ENCODE results near the gene CYTL1. TPM values are rescaled to one million over a fixed set of nuclear protein-coding genes. Genes with fewer than 3 reads are reported as not detected.
A peak's percentile ranks its signal among the peaks of the same experiment; 100 is the strongest.

The CYTL1 gene
- total RNA-seq, 2 donors from 2014 or later = 2.2 to 3.7 TPM

DNA sequence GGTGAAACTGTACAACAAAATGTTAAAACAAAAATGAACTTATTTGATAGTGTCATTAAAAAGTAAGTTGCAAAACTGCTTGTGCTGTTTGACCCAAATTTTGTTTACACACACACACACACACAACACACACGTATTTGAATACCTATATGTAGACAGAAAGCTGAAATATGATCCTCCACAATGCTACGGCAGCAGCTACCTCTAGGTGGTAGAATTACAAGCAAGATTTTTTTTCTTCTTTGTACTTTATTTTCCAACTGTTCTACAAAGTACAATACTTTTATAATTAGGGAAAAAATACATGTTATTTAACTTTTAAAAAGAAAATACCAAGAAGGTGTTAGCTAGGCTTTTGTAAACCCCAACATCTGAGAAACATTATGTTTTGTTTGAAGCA, 1.2 kb downstream of the CYTL1 start:
- no peak overlapping the region for H3K9ac ChIP-seq (ENCODE audit: extremely low read depth, low read length, poor library complexity, severe bottlenecking)
- TF ChIP-seq, protein P1, sequence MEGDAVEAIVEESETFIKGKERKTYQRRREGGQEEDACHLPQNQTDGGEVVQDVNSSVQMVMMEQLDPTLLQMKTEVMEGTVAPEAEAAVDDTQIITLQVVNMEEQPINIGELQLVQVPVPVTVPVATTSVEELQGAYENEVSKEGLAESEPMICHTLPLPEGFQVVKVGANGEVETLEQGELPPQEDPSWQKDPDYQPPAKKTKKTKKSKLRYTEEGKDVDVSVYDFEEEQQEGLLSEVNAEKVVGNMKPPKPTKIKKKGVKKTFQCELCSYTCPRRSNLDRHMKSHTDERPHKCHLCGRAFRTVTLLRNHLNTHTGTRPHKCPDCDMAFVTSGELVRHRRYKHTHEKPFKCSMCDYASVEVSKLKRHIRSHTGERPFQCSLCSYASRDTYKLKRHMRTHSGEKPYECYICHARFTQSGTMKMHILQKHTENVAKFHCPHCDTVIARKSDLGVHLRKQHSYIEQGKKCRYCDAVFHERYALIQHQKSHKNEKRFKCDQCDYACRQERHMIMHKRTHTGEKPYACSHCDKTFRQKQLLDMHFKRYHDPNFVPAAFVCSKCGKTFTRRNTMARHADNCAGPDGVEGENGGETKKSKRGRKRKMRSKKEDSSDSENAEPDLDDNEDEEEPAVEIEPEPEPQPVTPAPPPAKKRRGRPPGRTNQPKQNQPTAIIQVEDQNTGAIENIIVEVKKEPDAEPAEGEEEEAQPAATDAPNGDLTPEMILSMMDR (conservative IDR thresholded peaks at IDR 0.05) = peak; percentile 42
- no peak overlapping the region for H3K4me3 ChIP-seq (ENCODE audit: low read length)
- WGBS, 2 experiments (ENCODE audit: insufficient coverage in 1 of 2, insufficient read length in 1 of 2) = 20 to 61% methylated on average over 1 to 2 of the region's 2 CpGs
- Mint-ChIP-seq H3K27me3 (ENCODE audit: insufficient read depth) (peaks cover 7% of the 10 kb centered on the region), H3K9me3 (no peaks in the 10 kb centered on the region), H3K36me3 (ENCODE audit: low read depth) (no peaks in the 10 kb centered on the region), H3K4me1 (no peaks in the 10 kb centered on the region), H3K4me3 (no peak overlapping the region), H3K27ac (no peak overlapping the region)
- peaks cover 9% of the 10 kb centered on the region for H3K27me3 ChIP-seq (ENCODE audit: control insufficient read depth, insufficient read depth, low read length, poor library complexity, severe bottlenecking)
- H3K4me1 ChIP-seq (ENCODE audit: control insufficient read depth, insufficient read depth, low read length) = no peaks in the 10 kb centered on the region
- H3K9me3 ChIP-seq (ENCODE audit: control insufficient read depth, low read length) = no peaks in the 10 kb centered on the region
- H3K27ac ChIP-seq (ENCODE audit: low read depth, low read length) = no peak overlapping the region
- H3K36me3 ChIP-seq (ENCODE audit: control insufficient read depth, insufficient read depth, low read length) = no peaks in the 10 kb centered on the region
- DNase-seq = no peak

DNA sequence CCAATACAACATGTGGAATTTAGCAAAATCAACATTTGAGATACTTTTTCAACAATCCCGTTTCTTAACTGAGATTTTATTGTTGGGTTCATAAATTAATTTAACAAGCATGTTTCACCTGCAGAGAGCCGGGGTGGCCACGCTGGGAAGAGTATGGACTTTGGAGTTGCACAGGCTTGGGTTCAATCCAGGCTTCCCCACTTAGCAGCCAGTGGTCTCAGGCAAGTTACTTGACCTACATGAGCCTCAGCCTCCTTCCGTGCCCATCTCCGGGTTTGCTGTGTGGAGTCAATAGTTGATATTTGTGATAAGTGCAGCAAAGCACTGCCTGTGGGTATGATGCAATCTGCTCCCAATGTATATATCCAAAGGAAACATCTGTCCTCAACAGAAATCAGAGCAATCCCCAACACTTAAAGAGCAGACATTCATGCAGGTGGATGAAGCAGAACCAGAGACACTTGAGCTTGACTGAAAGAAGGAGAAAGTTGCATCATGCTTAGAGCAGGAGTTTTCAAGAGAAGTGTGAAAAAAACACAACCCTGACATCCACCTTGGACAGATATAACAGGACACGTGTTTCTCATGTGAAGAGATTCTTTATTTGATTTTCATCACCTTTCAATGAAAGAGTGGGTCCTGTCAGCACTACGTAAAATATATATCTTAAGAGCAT, 5.1 kb downstream of the CYTL1 start:
- no peaks in the 10 kb centered on the region for H3K36me3 Mint-ChIP-seq (ENCODE audit: low read depth)
- H3K9me3 Mint-ChIP-seq = no peaks in the 10 kb centered on the region

DNA sequence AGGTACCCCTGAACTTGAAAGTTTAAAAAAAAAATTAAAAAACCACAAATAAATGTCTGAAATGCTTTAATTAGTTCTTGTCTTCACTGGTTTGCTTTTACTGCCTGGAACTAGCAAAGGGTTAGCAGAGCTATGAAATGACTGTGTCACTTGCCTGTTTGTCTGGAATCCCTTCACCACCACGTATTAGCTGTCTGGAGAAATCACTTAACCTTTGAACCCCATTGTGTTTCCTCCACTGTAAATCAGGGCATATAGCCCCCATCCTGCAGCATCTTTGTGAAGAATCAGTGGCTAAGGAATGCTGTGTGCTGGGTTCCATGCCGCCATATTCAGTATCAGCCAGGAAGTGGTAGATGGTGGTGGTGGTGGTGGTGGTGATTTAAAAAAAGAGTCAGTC, 6.3 kb downstream of the CYTL1 start:
- Histone ChIP-seq H3K36me3 (ENCODE audit: control insufficient read depth, insufficient read depth, low read length) (no peaks in the 10 kb centered on the region), H3K9ac (ENCODE audit: extremely low read depth, low read length, poor library complexity, severe bottlenecking) (no peak overlapping the region), H3K4me1 (ENCODE audit: control insufficient read depth, insufficient read depth, low read length) (no peaks in the 10 kb centered on the region), H3K27me3 (ENCODE audit: control insufficient read depth, insufficient read depth, low read length, poor library complexity, severe bottlenecking) (peaks cover 9% of the 10 kb centered on the region), H3K27ac (ENCODE audit: low read depth, low read length) (no peak overlapping the region), H3K4me3 (ENCODE audit: low read length) (no peak overlapping the region), H3K9me3 (ENCODE audit: control insufficient read depth, low read length) (no peaks in the 10 kb centered on the region)
- peaks cover 7% of the 10 kb centered on the region for H3K27me3 Mint-ChIP-seq (ENCODE audit: insufficient read depth)
- H3K4me3 Mint-ChIP-seq = no peak overlapping the region
- H3K27ac Mint-ChIP-seq = no peak overlapping the region
- WGBS, 2 experiments (ENCODE audit: insufficient coverage in 1 of 2, insufficient read length in 1 of 2) = 80 to 85% methylated on average over 1 to 2 of the region's 2 CpGs
- DNase-seq = no peak
- no peaks in the 10 kb centered on the region for H3K4me1 Mint-ChIP-seq
- no peaks in the 10 kb centered on the region for H3K9me3 Mint-ChIP-seq
- TF ChIP-seq, protein P1 (conservative IDR thresholded peaks at IDR 0.05) = no peak
- no peaks in the 10 kb centered on the region for H3K36me3 Mint-ChIP-seq (ENCODE audit: low read depth)

More for the DNA sequence above, 5.1 kb downstream of the CYTL1 start:
- peaks cover 7% of the 10 kb centered on the region for H3K27me3 Mint-ChIP-seq (ENCODE audit: insufficient read depth)
- TF ChIP-seq, protein P1 (conservative IDR thresholded peaks at IDR 0.05) = no peak
- H3K4me1 Mint-ChIP-seq = no peaks in the 10 kb centered on the region
- 85 to 94% methylated on average over 2 to 7 of the region's 7 CpGs for WGBS, 2 experiments (ENCODE audit: insufficient coverage in 1 of 2, insufficient read length in 1 of 2)
- H3K9me3 ChIP-seq (ENCODE audit: control insufficient read depth, low read length) = no peaks in the 10 kb centered on the region
- no peak for DNase-seq
- no peak overlapping the region for H3K9ac ChIP-seq (ENCODE audit: extremely low read depth, low read length, poor library complexity, severe bottlenecking)
- no peak overlapping the region for H3K27ac ChIP-seq (ENCODE audit: low read depth, low read length)
- no peak overlapping the region for H3K4me3 ChIP-seq (ENCODE audit: low read length)
- H3K27ac Mint-ChIP-seq = no peak overlapping the region
- no peaks in the 10 kb centered on the region for H3K4me1 ChIP-seq (ENCODE audit: control insufficient read depth, insufficient read depth, low read length)
- no peaks in the 10 kb centered on the region for H3K36me3 ChIP-seq (ENCODE audit: control insufficient read depth, insufficient read depth, low read length)
- H3K27me3 ChIP-seq (ENCODE audit: control insufficient read depth, insufficient read depth, low read length, poor library complexity, severe bottlenecking) = peaks cover 9% of the 10 kb centered on the region
- H3K4me3 Mint-ChIP-seq = no peak overlapping the region
